LNCAP (cell line): ENCODE data around the gene RAB26.

Experiments used
- TF ChIP-seq, protein P1 (sequence below): fragments of 450-650 bp; IDR thresholded peaks from 2 replicates; pipeline ENCODE4 v1.5.1; 2017; ENCODE audit warnings: mild to moderate bottlenecking

The RAB26 gene

DNA sequence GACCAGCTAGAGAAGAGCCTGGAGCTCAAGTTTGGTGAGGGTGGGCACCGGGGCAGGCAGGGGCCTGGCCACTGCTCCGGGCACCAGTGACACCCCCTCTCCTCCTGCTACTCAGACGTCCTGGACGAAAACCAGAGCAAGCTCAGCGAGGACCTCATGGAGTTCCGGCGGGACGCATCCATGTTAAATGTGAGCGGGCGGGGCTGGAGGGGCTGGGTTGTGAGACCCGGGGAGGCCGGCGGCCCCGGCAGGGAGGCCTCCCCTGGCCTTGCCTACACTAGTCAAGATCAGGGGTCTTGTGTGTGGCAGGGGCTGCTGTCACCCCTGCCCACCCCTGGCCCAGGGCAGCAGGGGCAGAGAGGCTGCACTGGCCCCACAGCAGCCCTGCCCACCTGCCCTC is 24.9 kb downstream of the RAB26 start:
- TF ChIP-seq, protein P1, sequence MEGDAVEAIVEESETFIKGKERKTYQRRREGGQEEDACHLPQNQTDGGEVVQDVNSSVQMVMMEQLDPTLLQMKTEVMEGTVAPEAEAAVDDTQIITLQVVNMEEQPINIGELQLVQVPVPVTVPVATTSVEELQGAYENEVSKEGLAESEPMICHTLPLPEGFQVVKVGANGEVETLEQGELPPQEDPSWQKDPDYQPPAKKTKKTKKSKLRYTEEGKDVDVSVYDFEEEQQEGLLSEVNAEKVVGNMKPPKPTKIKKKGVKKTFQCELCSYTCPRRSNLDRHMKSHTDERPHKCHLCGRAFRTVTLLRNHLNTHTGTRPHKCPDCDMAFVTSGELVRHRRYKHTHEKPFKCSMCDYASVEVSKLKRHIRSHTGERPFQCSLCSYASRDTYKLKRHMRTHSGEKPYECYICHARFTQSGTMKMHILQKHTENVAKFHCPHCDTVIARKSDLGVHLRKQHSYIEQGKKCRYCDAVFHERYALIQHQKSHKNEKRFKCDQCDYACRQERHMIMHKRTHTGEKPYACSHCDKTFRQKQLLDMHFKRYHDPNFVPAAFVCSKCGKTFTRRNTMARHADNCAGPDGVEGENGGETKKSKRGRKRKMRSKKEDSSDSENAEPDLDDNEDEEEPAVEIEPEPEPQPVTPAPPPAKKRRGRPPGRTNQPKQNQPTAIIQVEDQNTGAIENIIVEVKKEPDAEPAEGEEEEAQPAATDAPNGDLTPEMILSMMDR: no peak

DNA sequence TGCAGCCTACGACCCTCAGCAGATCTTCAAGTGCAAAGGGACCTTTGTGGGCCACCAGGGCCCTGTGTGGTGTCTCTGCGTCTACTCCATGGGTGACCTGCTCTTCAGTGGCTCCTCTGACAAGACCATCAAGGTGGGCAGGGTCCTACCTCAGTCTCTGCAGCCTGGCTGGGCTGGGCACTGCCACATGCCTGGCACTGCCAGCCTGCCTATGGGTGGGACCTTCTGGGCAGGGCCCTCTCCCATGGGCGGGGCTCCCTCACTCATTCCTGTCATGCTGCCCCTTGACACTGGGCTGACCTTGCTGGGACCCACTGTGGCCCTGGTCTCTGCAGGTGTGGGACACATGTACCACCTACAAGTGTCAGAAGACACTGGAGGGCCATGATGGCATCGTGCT is 25.5 kb downstream of the RAB26 start:
- TF ChIP-seq, protein P1: no peak

DNA sequence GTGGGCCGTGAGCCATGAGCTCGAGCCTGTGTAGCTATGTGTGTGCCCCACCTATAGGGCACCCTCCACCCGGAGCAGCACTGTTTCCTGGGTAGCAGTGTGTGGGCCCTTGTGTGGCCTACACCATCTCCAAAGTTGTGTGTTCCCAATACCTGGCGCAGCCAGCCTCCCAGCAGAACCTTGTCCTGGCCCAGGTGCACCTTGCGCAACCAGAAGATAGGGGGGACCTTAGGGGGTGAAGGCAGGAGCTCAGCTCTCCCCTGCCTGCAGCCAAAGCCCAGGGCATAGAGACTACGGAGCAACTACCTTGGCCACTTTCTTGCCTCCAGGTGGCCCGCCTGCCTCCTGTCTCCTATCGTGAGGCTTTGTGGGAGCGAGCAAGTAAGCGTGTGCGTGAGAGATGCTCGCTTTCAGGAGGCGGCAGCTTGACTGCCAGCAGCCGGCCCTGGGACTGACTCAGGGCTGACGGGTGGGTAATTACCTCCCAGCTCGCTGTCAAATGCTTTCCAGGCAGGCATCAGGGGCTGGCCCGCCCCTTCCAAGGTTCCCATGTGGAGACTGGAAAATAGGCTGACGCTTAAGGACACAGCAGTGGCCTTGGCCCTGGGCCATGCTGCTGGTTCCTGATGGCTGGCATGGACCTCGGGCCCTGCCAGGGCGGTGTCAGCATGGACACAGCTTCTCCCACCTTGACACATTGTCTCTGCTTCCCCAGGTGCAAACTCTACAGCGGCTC is 26.1 kb downstream of the RAB26 start:
- TF ChIP-seq, protein P1: no peak

DNA sequence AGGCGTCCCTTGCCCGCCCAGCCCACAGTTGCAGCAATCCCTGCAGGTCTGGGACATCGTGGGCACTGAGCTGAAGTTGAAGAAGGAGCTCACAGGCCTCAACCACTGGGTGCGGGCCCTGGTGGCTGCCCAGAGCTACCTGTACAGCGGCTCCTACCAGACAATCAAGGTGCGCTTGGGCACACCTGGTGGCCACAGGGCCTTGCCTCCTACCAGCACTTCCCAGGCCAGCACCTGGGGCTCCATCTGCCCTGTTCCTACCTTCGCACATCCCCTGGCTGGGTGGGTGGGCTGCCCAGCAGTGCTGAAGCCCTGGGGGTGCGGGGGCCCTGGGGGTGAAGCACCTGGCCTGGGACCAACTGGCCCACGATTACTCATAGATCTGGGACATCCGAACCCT is 27.0 kb downstream of the RAB26 start:
- TF ChIP-seq, protein P1: no peak

DNA sequence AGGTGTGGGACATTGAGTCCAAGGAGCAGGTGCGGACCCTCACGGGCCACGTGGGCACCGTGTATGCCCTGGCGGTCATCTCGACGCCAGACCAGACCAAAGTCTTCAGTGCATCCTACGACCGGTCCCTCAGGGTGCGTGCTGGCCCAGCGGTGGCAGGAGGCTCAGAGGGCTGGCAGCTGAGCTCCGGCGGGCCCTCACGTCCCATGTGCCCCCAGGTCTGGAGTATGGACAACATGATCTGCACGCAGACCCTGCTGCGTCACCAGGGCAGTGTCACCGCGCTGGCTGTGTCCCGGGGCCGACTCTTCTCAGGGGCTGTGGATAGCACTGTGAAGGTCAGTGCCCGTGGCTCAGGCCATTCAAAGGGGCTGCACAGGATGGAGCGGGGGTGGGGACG is 27.6 kb downstream of the RAB26 start:
- TF ChIP-seq, protein P1: no peak

DNA sequence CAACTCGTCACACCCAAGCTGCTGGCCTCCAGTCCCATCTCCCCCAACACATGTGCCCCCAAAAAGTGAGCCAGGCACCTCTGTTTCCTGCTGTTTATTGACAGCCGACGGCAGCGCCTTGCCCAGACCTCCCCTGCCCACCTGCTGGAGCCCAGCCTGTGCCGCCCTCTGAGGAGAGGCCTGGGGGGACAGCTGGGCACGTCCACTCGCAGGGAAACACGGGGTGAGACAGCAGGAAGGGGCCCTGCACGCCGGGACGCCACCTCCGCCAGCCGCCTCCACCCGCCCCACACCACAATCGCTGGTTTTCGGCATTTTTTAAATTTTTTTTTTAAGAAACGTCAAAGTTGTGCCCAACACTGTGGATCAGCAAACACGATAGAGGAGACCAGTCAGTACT is 28.7 kb downstream of the RAB26 start:
- TF ChIP-seq, protein P1: no peak

DNA sequence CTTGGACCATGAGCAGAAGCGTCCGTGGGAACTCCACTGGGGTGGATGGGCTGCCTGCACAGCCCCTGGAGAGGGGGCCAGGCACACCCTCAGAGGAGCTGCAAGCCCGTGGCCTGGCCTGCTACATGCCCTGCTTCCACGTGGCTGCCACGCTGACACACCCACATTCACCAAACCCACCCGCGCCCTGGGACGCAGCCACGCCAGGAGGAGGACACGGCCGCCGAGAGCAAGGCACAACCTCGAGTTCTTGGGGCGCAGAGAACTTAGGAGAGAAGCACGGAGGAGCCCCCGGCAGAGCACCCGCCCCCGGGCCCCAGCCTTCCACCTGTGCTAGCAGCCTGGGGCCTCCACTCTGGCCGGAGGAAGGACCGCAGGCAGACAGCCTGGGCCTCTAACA is 29.1 kb downstream of the RAB26 start:
- TF ChIP-seq, protein P1: no peak
